Suprapubic skin (tissue), 4 donors: ENCODE results near the gene STK38L. TPM values are rescaled to one million over a fixed set of nuclear protein-coding genes. Genes with fewer than 3 reads are reported as not detected.

Experiments used
- DNase-seq, 2 donors: peaks; one replicate each; pipeline ENCODE4 v3.0.0-alpha.2; 2019; ENCODE audit warnings: low spot score in 2 of 2
- H3K27ac ChIP-seq: fragments of 200-600 bp; sonication (generic); one replicate; pipeline ENCODE4 v1.5.1; 2019
- H3K27me3 ChIP-seq: fragments of 200-600 bp; sonication (generic); one replicate; pipeline ENCODE4 v1.5.1; 2019
- H3K36me3 ChIP-seq: fragments of 200-600 bp; sonication (generic); one replicate; pipeline ENCODE4 v1.5.1; 2019
- H3K4me1 ChIP-seq: fragments of 200-600 bp; sonication (generic); one replicate; pipeline ENCODE4 v1.5.1; 2019
- H3K4me3 ChIP-seq: fragments of 200-600 bp; sonication (generic); one replicate; pipeline ENCODE4 v1.5.1; 2019; ENCODE audit warnings: mild to moderate bottlenecking
- H3K9me3 ChIP-seq: fragments of 200-600 bp; sonication (generic); one replicate; pipeline ENCODE4 v1.5.1; 2019
- EP300 ChIP-seq: sonication (generic); formaldehyde crosslinking; IDR thresholded peaks from one replicate; pipeline ENCODE4 v1.6.1; 2017; ENCODE audit warnings: antibody characterized with exemption
- POLR2A ChIP-seq, 2 donors: fragments of 450-650 bp; IDR thresholded peaks; one replicate each; pipeline ENCODE4 v1.6.1; 2017; ENCODE audit warnings: antibody characterized with exemption in 2 of 2, mild to moderate bottlenecking in 2 of 2, moderate library complexity in 2 of 2
- POLR2AphosphoS5 ChIP-seq, 3 donors: sonication (generic); formaldehyde crosslinking; IDR thresholded peaks; one replicate each; pipeline ENCODE4 v1.6.1; 2017; ENCODE audit warnings: antibody characterized with exemption in 3 of 3
- WGBS: methylation state at CpG from one replicate; pipeline ENCODE4 v1.1.5; 2018; 5-methylcytosine and 5-hydroxymethylcytosine counted together
- total RNA-seq, 4 donors: library from RNA; depleted of rRNA; stranded (reverse); fragments of >200 nt; gene quantifications; one replicate each; pipeline ENCODE4 v1.1.0, GENCODE V29; 2016
- TF ChIP-seq, protein P1 (sequence below), 2 donors: fragments of 200-600 bp in 1 of 2; fragments of 450-650 bp in 1 of 2; sonication (generic) in 1 of 2; IDR thresholded peaks; one replicate each; pipeline ENCODE4 v1.5.1; 2016 to 2019; ENCODE audit warnings: antibody characterized with exemption in 2 of 2, mild to moderate bottlenecking in 1 of 2, moderate library complexity in 1 of 2

STK38L gene
- total RNA-seq, 4 donors from 2014 or later = 16.5 to 28.7 (median 19.6) TPM

DNA sequence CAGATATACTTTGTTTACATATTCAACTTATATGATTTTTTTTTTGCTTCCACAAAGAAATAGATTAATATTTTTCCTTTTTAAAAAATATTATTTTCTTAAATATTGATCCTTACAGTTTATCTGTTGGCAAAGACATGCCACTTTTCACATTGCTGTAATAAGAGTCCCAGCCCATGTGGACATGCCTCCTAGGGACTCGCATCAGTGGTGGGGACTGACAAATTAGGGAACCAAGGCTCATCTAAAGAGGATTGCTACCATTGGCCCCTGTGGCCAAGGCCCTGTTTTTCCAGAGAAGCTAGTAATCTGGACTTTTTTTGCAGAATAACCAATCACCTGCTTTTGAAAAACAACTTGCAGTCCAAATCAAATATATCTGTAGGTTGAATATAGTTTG, 60.8 kb downstream of the STK38L start:
- Histone ChIP-seq H3K4me1 (no peaks in the 10 kb centered on the region), H3K27me3 (no peaks in the 10 kb centered on the region), H3K4me3 (no peak overlapping the region), H3K36me3 (peaks cover 27% of the 10 kb centered on the region), H3K9me3 (no peaks in the 10 kb centered on the region), H3K27ac (no peak overlapping the region)
- DNase-seq = no peak
- WGBS = 88% methylated on average over 1 of the region's 1 CpG
- TF ChIP-seq, protein P1, sequence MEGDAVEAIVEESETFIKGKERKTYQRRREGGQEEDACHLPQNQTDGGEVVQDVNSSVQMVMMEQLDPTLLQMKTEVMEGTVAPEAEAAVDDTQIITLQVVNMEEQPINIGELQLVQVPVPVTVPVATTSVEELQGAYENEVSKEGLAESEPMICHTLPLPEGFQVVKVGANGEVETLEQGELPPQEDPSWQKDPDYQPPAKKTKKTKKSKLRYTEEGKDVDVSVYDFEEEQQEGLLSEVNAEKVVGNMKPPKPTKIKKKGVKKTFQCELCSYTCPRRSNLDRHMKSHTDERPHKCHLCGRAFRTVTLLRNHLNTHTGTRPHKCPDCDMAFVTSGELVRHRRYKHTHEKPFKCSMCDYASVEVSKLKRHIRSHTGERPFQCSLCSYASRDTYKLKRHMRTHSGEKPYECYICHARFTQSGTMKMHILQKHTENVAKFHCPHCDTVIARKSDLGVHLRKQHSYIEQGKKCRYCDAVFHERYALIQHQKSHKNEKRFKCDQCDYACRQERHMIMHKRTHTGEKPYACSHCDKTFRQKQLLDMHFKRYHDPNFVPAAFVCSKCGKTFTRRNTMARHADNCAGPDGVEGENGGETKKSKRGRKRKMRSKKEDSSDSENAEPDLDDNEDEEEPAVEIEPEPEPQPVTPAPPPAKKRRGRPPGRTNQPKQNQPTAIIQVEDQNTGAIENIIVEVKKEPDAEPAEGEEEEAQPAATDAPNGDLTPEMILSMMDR (IDR thresholded peaks at IDR 0.05) = no peak
- TF ChIP-seq EP300 = no peak
- TF ChIP-seq POLR2A (IDR thresholded peaks at IDR 0.05) = no peak
- TF ChIP-seq POLR2AphosphoS5 (IDR thresholded peaks at IDR 0.05) = no peak

GRCh38 chr12:27305673-27306456, 61.8 kb downstream of the STK38L start:
- 80% methylated on average over 1 of the region's 1 CpG for WGBS
- peaks cover 31% of the 10 kb centered on the region for H3K36me3 ChIP-seq
- no peaks in the 10 kb centered on the region for H3K4me1 ChIP-seq
- H3K27ac ChIP-seq = no peak overlapping the region
- no peaks in the 10 kb centered on the region for H3K27me3 ChIP-seq
- H3K9me3 ChIP-seq = no peaks in the 10 kb centered on the region
- no peak for TF ChIP-seq POLR2A (IDR thresholded peaks at IDR 0.05)
- TF ChIP-seq, protein P1 (IDR thresholded peaks at IDR 0.05) = peak; percentile 10 to 28
- no peak for DNase-seq
- no peak overlapping the region for H3K4me3 ChIP-seq

DNA sequence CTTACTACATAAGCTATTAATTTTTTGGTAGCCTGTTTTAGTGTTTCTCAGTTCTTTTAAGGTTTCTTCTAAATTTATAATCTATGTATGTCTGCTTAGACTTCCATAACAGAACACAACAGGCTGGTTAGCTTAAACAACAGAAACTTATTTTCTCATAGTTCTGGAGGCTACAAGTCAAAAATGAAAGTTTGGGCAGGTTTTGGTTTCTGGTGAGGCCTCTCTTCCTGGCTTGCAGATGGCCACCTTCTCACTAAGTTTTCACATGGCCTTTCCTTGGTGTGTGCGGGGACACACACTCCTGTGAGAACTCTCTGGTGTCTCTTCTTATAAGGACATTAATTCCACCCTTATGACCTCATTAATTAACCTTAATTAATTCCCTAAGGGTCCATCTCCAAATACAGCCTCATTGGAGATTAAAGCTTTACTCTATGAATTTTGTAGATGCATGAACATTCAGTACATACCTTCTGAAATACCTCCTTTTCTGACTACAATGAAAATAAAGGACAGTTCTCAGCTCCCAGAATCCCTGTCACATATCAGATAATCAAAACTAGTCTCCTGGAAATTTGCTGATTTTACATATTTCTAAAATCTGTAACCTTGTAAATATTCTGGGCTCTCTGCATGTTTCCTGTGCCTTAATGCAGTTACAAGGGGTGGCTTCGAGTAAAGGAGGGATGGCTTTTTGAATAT, 65.4 kb downstream of the STK38L start:
- Histone ChIP-seq H3K27ac (no peak overlapping the region), H3K36me3 (peaks cover 44% of the 10 kb centered on the region), H3K4me3 (no peak overlapping the region), H3K4me1 (no peaks in the 10 kb centered on the region), H3K27me3 (no peaks in the 10 kb centered on the region), H3K9me3 (no peaks in the 10 kb centered on the region)
- no peak for DNase-seq
- TF ChIP-seq, protein P1 (IDR thresholded peaks at IDR 0.05) = no peak
- TF ChIP-seq POLR2AphosphoS5 (IDR thresholded peaks at IDR 0.05) (no peak), EP300 (no peak), POLR2A (IDR thresholded peaks at IDR 0.05) (no peak)
- WGBS = 92% methylated on average over 2 of the region's 2 CpGs

- Histone ChIP-seq H3K27ac (no peak overlapping the region), H3K4me3 (no peak overlapping the region), H3K27me3 (no peaks in the 10 kb centered on the region), H3K9me3 (no peaks in the 10 kb centered on the region), H3K4me1 (no peaks in the 10 kb centered on the region), H3K36me3 (peaks cover 50% of the 10 kb centered on the region)
- DNase-seq = no peak
- TF ChIP-seq EP300 = no peak
- TF ChIP-seq, protein P1 (IDR thresholded peaks at IDR 0.05) = no peak
- no peak for TF ChIP-seq POLR2A (IDR thresholded peaks at IDR 0.05)
- 97% methylated on average over 1 of the region's 1 CpG for WGBS
Measured at GRCh38 chr12:27309995-27310315, 65.9 kb downstream of the STK38L start.

DNA sequence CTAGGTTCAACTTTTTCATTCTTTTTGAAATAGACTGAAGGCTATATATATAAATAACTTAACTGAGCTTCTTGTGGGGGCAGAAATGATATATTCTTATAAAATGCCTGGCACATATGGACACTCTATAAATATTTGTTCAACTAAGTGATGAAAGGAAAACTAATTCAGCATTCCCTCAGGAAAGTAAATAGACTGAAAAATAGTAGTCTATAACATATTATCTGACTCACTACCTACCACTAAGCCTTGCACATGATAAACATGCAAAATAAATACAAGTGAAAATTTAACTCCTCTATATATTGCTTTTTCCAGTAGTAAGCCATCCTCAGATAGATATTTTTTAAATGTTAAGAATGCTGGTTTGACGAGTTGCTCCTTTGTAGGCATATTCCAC, 72.9 kb downstream of the STK38L start:
- no peak for DNase-seq
- no peaks in the 10 kb centered on the region for H3K9me3 ChIP-seq
- TF ChIP-seq EP300 (no peak), POLR2AphosphoS5 (IDR thresholded peaks at IDR 0.05) (no peak), POLR2A (IDR thresholded peaks at IDR 0.05) (no peak)
- TF ChIP-seq, protein P1 (IDR thresholded peaks at IDR 0.05) = no peak
- 95% methylated on average over 1 of the region's 1 CpG for WGBS
- no peak overlapping the region for H3K27ac ChIP-seq
- no peak overlapping the region for H3K4me3 ChIP-seq
- no peaks in the 10 kb centered on the region for H3K4me1 ChIP-seq
- H3K36me3 ChIP-seq = peaks cover 72% of the 10 kb centered on the region
- no peaks in the 10 kb centered on the region for H3K27me3 ChIP-seq
